NCI-H2107 treated with DMSO at 0.1 percent for 48 hours (cell line): Measurements from ENCODE around the gene KIF5C.
A peak's percentile ranks its signal among the peaks of the same experiment; 100 is the strongest.
"Not testable (repeated sequence)": the region's sequence is repeated elsewhere in the genome, so short reads cannot be mapped to it uniquely, and the experiment has no call there.

Experiments
- DNase-seq: peaks from one replicate; lab custom pipeline; 2025; ENCODE audit not compliant: unreplicated experiment; lab: John Stamatoyannopoulos, UW

The KIF5C gene

DNA sequence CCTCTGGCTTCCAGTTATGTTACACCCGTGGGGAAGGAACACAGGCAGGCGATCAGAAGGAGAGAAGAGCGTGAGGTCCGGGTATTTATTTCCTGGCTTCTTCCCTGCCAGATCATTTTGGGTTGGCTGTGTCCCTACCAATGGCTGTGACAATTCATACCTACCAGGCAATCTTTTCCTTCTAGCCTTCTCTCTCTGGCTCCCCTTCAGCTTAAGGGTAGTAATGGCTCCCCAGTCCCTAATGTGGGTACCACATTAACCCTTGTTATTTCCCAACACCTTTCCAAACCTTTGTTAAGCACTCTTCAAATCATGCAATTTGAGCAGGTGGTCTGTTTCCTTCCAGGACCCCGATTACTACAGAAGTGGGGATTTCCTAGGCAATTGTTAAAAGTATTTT, 84.7 kb downstream of the KIF5C start:
- no peak for DNase-seq

DNA sequence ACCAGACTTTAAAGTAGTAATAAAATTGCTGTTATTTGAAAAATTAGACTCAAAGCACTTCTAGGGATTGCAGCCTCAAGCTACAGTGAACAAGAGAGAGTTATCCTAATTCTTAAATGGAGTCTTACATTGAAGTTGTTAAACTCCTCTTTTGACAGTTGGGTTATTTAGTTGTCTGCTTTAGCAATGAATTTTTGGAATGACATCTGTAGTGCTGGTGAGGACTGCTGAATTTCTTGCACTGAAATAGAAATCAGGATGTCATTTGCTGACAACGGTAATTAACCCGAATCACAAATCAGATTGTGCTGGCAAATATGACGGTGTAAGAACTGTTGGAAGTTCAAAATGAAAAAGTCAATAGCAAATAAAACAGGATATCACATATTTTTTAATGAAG, 85.5 kb downstream of the KIF5C start:
- DNase-seq = no peak

DNA sequence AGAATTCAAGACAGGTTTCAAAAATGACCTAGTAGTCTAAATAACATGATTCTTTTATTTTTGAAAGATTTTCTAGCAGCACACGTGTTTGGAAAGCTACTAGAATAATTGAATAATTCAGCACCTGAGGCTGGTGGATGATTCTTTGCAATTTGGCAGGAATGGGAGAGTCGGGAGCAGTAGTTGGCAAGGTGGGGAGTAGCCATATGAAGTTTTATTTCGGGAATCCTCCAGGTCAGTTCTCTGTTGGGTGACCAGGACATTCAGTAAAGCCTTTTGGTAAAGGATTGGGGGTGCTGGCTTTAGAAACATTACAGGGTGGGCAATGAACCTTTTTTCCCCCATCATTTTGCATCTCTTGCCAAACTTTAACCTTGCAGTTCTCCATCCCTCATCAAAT, 88.4 kb downstream of the KIF5C start:
- no peak for DNase-seq

DNA sequence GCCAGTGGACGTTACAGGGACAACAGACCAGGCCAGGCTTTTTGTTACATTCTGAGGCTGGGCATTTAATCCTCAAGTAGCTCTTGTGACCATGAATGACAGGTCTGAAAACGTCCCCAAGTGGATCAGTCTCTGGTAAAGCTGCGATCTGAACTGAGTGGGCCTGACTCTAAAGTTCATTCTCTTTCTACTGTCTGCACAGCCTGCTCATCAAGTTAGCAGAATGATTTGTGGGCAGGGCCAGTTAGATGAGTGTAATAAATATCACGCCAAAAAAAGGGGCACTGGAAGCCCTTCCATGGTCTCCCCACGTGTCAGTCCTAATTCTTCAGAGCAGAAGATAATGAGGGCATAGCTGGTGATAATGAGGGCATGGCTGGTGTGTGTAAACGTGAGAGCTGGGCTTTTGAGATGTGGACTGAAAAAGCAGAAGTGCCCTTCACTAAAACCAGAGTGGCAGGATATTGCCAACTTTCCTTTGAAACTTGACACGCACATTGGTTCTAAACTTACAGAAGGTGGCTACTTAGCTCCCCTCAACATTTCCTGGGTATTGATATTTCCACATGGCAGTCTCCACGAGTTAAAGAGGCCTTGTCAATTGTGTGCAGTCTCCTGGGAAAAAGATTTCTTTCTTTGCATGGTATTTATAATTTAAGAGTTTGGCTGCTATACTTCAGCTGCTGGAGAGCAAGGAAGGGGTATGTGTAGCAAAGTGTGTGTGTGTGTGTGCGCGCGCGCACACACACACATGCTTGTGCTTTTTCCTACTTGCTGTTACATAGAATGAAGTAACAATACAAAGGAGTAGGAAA, 90.8 kb downstream of the KIF5C start:
- DNase-seq = peak; percentile 94

DNA sequence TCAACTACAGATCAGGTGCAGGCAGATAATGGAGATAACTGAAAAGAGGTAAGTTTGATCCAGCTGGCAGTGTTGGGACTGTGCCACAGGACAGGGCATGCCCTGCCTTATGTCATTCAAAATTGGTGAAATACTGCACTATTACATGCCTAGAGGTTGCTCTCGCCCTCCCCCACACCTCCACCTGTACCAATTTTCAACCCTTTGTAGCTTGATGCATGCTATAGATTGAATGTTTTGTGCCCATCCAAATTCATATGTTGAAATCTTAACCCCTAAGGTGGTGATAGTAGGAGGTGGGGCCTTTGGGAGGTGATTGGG, 91.4 kb downstream of the KIF5C start:
- DNase-seq = no peak

DNA sequence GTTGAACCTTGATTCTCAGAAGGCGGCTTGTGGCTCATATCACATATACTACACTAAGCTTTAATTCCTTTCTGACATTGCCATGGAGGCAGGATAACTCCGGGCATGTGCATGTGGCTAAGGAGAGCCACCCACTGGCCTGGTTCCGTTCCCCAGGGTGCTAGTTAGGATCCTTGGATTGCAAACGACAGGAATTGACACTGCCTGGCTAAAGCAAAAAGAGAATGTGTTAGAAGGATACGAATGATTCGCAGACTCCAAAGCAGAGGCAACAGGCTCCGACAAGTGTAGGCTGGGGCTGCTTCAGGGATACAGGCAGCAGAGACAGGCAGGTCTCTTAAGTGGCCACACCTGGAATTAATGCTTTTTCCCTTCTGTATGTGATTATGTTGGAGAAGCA, 92.0 kb downstream of the KIF5C start:
- no peak for DNase-seq

DNA sequence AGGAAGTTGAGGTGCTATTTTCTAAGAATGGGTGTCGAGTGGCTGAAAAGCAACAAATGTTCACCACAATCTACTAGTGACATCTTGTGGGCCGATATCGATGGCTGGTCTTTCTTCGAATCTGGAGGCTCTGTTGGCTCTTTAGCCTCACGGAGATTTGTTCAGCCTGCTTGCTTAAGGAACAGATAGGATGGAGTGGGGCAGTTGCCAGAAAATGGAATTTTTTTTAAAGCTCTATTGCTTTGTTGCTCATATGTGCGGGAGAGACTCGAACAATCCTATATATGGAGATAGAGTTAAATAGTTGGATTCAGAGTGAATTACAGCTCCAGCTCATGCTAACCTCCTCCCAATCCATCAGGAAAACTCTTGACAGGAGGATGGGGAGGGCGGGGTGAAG, 92.6 kb downstream of the KIF5C start:
- no peak for DNase-seq

DNA sequence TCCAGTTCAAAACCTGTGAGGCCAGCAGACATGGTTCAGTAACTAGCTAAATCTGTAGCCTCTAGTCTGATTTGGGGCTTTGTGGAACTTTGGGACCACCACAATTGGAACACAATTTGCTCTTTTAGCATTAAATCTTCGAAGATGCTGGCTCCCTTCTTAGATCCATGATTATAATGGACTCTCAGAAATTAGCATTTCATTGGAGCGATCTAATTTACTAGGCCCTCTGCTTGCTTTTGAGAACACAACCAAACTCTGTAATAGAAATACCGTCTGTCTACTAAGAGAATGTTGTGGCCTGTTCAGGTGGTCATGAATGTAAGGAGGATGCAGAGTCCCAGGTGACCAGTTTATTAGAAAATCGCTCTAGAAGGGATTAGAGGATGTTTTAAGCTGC, 93.3 kb downstream of the KIF5C start:
- no peak for DNase-seq

DNA sequence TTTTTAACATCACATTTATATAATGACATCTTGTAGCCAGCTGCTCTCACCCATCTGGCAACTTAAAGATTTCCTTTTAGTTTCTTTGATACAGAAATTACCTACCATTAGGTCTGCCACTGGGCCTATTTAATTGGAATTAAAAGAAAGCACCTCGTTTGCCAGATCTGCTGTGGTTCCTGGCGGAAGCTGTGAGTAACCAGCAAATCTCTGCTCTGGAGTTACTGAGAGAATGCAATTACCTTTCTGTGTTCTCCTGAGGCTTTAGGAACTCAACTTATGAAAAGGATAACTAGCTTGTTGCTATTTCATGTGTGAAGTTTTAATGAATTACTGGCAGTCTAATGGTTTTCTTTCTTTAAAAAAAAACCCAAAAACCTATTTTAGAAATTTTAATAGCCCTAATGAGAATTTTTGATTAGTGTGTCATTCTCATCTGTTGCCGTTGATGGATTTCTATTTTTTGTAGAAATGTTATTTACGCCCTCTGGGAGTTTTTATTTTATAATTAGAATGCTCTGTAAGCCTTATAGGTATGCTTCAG, 93.8 kb downstream of the KIF5C start:
- no peak for DNase-seq

DNA sequence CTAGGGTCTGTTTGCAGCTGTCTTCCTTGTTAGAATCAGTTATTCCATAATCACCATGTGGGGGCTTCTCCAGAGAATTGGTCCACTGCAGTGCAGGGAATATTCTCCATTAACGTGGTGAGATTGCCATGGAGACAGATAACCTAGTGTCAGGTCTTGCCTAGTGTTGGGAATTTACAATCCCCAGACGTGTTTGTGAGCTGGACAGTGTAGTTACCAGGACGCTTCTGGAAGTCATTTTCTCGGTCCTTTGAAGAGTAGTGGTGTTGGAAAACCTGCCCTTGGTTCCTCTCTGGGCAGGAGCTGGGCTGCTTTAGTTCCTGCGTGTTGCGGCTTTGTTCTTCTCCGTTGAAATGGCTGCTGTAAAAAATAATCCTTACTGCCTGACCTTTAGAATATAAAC, 94.6 kb downstream of the KIF5C start:
- no peak for DNase-seq

DNA sequence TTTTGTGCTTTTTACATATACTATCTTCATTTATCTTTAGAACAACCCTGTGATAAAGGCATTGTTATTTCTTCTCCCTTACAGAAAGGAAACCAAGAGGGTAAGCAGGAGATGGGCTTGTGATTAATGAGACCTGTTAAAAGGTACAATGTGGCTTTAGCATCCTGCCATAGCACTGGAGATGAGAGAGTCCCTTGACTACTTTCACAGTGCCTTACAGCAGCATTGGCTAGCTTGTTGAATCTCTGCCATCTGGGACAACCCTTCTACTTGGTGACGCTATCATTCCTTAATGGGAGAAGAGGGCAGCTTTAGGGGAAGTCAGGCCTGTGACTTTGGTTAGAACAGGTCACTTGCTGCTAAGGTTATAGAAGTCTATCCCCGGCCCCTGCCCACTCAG, 95.4 kb downstream of the KIF5C start:
- no peak for DNase-seq

DNA sequence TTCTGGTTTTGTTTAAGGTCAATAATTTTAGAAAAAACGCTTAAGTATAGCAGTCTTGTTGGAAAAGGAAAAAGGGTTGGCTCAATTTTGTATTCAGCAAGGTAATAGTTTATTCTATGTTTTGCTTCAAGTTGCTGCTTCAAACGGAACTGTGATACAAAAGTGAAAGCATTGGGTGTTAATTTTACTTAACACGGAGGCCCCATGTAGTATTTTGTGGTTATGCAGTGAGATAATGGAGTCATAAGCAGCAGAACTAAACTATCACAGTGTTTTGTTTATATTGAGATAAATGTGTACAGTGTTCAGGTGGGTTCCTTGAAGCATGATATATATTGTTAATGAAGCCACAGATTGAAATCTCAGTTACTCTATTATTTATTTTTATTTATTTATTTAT, 96.5 kb downstream of the KIF5C start:
- no peak for DNase-seq

DNA sequence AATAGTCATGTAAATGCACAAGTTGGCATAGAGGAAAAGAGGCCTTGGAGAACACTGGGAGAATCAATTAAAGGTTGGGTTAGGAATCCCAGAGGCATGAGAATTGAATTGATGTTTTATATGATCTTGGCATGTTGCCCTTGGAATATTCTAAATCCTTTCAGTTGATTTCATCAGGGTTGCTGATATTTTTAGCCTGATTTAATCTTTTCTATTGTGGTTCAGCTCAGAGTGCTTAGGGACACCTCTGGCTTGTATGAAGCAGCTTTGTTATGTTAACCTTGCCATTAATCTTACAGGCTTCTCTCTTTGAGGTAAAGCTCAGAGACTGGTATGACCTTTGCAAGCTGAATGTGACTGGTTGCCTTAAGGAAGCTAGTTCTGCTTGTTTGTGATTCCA, 99.1 kb downstream of the KIF5C start:
- no peak for DNase-seq

DNA sequence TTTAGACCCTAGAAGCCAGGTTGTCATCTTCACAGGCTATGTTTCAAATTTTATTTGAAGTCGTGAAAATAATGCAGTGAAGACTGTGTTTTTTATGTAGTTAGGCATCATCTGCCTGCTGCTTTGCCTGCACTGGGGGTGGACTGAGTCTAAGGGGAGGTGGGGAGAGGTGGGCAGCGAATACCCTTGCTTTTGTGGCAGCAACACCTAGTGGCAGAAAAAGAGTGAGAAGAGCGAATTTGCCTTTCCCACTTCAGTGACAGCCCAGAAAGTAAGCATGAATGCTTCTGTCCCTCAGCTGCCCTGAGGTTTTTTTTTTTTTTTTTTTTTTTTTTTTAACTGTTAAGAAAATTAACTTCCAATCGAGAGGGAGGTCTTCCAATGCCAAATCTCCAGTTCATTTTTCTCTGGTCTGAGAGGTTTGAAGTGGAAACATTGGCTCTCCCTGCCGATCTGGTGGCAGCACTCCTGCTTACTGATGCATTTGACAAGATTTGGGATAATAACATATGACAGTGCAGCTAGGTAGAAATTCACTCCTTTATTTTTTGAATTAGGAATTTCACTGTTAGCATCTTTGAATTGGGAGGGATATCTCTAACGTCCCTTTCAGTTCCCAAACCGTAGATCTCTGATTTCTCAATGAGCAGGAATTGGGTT, 103.1 kb downstream of the KIF5C start:
- DNase-seq = no peak

DNA sequence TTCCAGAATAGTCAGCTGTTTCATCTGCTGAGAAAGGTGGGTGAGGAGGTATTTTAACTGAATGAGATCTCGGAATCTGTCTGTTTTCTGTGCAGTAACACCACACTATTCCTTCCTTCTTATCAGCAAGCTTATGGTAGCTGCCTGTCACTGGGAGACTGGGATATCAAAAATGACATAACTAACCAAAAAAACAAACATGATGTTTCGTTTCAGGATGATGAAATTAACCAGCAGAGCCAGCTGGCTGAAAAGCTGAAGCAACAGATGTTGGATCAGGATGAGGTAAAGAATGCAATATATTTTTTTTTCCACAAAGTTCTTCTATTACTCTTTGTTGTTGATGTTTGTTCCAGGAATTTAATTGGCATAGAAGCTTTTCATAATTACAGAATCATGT, 103.7 kb downstream of the KIF5C start:
- DNase-seq = no peak

DNA sequence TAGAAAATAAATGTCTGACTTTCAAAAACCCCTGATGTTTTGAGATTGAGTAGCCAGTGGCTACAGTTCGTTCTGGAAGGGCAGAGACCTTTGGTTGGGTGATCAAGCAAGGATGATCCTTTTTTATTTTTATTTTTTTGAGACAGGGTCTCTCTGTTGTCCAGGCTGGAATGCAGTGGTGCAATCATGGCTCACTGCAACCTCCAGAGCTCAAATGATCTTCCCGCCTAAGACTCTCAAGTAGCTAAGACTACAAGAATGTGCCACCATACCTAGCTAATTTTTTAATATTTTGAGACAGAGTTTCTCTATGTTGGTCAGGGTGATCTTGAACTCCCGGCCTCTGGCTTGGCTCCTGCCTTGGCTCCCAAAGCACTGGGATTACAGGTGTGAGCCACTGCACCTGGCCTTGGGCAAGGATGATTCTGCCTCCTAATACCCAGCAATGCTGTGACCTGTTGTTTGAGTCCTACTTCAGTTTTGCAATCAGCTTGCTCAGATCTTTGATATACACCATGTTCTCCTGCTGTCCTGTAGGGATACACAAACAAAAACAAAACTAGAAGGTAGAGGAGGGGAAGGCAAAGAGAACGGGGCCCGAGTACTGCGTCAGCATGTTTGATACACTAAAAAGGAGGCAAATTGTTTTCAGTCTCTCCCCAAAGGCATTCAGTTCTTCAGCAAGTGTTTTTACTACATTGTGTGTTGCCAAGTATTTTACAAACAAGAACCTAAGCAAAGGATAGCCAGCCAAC, 104.3 kb downstream of the KIF5C start:
- no peak for DNase-seq

DNA sequence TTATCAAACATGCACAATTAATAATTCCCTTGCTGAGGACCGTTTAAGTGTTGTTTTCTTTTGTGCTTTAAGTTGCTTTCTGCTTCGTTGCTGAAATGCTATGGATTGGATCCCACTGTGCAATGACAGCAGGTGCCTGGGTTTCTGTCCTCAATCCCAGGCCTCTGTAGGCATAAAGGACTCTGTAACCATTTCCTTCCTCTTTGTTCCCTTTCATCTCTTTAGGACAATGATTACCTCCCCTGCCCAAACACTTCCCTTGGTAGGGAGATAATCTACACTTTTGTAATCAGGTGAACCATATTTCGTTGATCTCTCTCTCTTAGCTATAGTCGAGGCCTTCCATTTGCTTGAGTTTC, 104.9 kb downstream of the KIF5C start:
- DNase-seq = peak; percentile 72

DNA sequence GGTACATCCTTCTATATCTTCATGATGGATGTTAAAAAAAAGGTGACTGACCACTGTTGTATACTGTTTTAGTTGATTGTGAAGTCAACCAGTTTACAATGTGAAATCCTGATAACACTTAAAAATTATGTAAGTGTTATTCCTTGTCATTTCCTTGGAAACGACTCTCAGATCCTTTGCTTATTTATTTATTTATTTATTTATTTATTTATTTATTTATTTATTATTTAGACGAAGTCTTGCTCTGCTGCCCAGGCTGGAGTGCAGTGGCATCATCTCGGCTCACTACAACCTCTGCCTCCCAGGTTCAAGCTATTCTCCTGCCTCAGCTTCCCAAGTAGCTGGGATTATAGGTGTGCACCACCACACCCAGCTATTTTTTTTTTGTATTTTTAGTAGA, 105.5 kb downstream of the KIF5C start:
- not testable (repeated sequence) for DNase-seq

DNA sequence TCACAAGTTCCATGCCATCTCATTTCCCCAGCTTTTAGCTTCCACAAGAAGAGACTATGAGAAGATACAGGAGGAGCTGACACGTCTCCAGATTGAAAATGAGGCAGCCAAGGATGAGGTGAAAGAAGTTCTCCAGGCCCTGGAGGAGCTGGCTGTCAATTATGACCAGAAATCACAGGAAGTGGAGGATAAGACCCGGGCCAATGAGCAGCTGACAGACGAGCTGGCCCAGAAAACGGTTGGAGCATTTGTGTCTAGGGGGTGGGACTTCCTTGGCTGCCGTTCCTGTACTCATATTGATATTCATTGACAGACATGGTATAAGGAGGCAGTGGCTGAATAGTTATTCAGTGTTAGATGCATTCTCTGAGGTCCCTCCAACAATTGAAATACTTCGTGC, 106.3 kb downstream of the KIF5C start:
- no peak for DNase-seq

DNA sequence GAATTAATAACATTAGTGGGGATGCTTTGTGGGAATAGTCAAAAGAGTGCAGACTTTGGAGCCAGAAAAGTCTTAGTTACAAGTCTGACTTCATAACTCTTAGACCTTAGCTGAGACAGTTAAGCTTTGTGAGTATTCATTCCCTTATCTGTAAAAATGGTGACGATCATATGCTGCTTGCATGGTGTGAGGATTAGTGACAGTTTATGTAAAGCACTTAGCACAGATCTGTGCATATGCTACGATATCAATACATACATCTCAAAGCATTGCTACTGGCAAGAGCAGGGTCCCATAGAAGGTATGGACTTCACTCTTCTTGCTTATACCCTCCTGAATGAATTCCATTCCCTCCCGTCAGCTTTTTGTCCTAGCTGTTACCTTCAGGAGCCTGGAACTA, 106.8 kb downstream of the KIF5C start:
- no peak for DNase-seq

DNA sequence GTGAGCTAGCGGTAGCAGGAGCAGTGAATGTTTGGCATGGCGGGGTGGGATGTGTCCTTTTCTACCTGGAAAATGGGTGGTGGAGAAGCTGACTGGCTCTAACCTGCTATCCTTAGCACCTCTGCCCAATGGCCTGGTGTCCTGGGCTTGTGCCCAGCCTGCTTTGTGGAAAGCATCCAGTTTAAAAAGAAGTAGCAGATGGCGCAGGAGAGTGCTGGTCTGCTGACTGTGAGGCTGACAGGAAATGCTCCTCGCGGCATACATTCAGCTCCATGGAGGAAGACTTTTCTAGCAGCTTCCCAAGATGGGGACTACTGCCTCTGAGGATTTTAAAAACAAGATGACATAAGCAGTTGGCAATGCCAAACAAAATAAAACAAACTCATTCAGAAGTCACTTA, 107.3 kb downstream of the KIF5C start:
- DNase-seq = no peak

DNA sequence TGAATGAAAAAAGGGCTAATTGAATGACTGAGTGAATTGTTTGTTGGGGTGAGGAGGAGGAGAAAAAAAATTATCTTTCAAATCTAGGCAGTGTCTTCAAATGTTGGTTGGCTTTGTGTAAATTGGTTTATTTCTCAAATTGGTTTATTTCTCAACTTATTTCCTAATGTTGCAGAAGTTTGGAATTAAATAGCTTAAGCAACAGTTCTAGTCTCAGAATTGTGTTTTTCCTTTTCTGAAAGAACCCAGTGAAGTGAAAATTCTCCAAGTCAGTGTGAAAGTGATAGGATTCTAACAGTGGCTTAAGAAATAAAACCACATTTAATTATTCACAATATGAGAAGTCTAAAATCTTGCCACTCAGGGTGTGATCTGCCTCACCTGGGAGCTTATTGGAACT, 108.9 kb downstream of the KIF5C start:
- DNase-seq = no peak
